ENCODE results near the gene CYTH3. TPM values are rescaled to one million over a fixed set of nuclear protein-coding genes. Genes with fewer than 3 reads are reported as not detected.
A peak's percentile ranks its signal among the peaks of the same experiment; 100 is the strongest.
"Not testable (repeated sequence)": the region's sequence is repeated elsewhere in the genome, so short reads cannot be mapped to it uniquely, and the experiment has no call there.

The CYTH3 gene
- total RNA-seq, 1 donor from 2014 or later, result 27.5 TPM

GRCh38 chr7:6310271-6310993 lies 38.0 kb upstream of the CYTH3 start:
- Histone ChIP-seq H3K9me3 (no peaks in the 10 kb centered on the region), H3K27me3 (no peaks in the 10 kb centered on the region), H3K4me1 (no peaks in the 10 kb centered on the region), H3K4me3 (no peak overlapping the region), H3K36me3 (no peaks in the 10 kb centered on the region), H3K27ac (no peak overlapping the region)
- DNase-seq, result no peak
- no peak for ATAC-seq
- intact Hi-C loops (cut with DNase I), result no loop called here
- TF ChIP-seq CTCF (IDR thresholded peaks at IDR 0.05), result no peak

GRCh38 chr7:6307762-6308161 lies 35.3 kb upstream of the CYTH3 start:
- Histone ChIP-seq H3K27ac (no peak overlapping the region), H3K27me3 (no peaks in the 10 kb centered on the region), H3K4me3 (no peak overlapping the region), H3K4me1 (no peaks in the 10 kb centered on the region), H3K36me3 (no peaks in the 10 kb centered on the region), H3K9me3 (no peaks in the 10 kb centered on the region)
- ATAC-seq (no peak), DNase-seq (no peak)
- TF ChIP-seq CTCF (IDR thresholded peaks at IDR 0.05), result no peak
- intact Hi-C loops (cut with DNase I), result no loop called here

- ATAC-seq (peak; percentile 58), DNase-seq (no peak)
- Histone ChIP-seq H3K27me3 (no peaks in the 10 kb centered on the region), H3K9me3 (no peaks in the 10 kb centered on the region), H3K4me1 (no peaks in the 10 kb centered on the region), H3K4me3 (no peak overlapping the region), H3K27ac (no peak overlapping the region), H3K36me3 (no peaks in the 10 kb centered on the region)
- intact Hi-C loops (cut with DNase I), result no loop called here
- no peak for TF ChIP-seq CTCF (IDR thresholded peaks at IDR 0.05)
These were observed 34.0 kb upstream of the CYTH3 start for GRCh38 chr7:6306471-6306870.

- no peak for ATAC-seq
- TF ChIP-seq CTCF (IDR thresholded peaks at IDR 0.05), result no peak
- H3K4me3 ChIP-seq, result no peak overlapping the region
- H3K27me3 ChIP-seq, result no peaks in the 10 kb centered on the region
- no peaks in the 10 kb centered on the region for H3K9me3 ChIP-seq
- intact Hi-C loops (cut with DNase I), result no loop called here
- H3K4me1 ChIP-seq, result no peaks in the 10 kb centered on the region
- no peak for DNase-seq
- H3K27ac ChIP-seq, result no peak overlapping the region
- H3K36me3 ChIP-seq, result no peaks in the 10 kb centered on the region
These were observed 32.9 kb upstream of the CYTH3 start for GRCh38 chr7:6305330-6305729.

GRCh38 chr7:6301446-6301845 lies 29.0 kb upstream of the CYTH3 start:
- H3K36me3 ChIP-seq; H3K27me3 ChIP-seq; H3K4me3 ChIP-seq; DNase-seq; ATAC-seq; H3K27ac ChIP-seq; intact Hi-C loops (cut with DNase I); H3K9me3 ChIP-seq; H3K4me1 ChIP-seq: not testable (repeated sequence)

- intact Hi-C loops (cut with DNase I), result no loop called here
- Histone ChIP-seq H3K9me3 (no peaks in the 10 kb centered on the region), H3K27me3 (no peaks in the 10 kb centered on the region), H3K4me1 (no peaks in the 10 kb centered on the region), H3K4me3 (no peak overlapping the region), H3K36me3 (no peaks in the 10 kb centered on the region), H3K27ac (no peak overlapping the region)
- TF ChIP-seq CTCF (IDR thresholded peaks at IDR 0.05), result no peak
- ATAC-seq, result no peak
- DNase-seq, result no peak
These were observed 27.4 kb upstream of the CYTH3 start for GRCh38 chr7:6299774-6300173.

Data from upper lobe of right lung (tissue), 1 donor.